Measurements from ENCODE around the gene LYPD5. TPM values are rescaled to one million over a fixed set of nuclear protein-coding genes. Genes with fewer than 3 reads are reported as not detected.

LYPD5 gene
- total RNA-seq, 2 donors from 2014 or later: 5.9 to 6.5 TPM

DNA sequence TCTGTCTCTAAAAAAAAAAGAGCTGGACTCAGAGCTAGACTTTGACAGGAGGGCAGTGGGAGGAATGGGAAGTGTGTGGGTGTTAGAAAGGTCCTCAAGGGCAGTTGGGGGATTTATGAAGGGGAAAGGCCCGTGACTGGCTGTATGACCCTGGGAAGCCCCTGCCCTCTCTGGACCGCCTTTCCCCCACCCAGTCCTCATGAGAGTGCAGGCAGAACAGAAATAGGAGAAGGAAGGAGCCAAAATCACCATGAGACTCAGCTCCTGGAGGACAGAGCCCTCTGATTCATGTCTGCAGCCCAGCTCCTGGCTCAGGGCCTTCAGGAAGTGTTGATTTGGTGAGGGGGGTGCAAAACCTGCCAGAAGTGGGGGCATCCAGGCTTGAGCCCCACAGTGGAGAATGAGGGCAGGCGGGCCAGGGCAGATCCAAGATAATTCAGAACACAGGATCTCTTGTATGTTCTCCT is 38.7 kb downstream of the LYPD5 start:
- ATAC-seq (ENCODE audit: insufficient number of reproducible peaks, low FRiP score, low read depth): no peak
- H3K4me1 ChIP-seq (ENCODE audit: control insufficient read depth in 1 of 2, low read depth in 2 of 2): peaks cover 18 to 28% of the 10 kb centered on the region in 2 donors
- no peaks in the 10 kb centered on the region for H3K36me3 ChIP-seq
- peak overlapping the region in 1 of 2 donors; percentile 44 for H3K27ac ChIP-seq
- H3K27me3 ChIP-seq (replicated peaks; ENCODE audit: insufficient read depth): no peaks in the 10 kb centered on the region
- TF ChIP-seq, protein P1, sequence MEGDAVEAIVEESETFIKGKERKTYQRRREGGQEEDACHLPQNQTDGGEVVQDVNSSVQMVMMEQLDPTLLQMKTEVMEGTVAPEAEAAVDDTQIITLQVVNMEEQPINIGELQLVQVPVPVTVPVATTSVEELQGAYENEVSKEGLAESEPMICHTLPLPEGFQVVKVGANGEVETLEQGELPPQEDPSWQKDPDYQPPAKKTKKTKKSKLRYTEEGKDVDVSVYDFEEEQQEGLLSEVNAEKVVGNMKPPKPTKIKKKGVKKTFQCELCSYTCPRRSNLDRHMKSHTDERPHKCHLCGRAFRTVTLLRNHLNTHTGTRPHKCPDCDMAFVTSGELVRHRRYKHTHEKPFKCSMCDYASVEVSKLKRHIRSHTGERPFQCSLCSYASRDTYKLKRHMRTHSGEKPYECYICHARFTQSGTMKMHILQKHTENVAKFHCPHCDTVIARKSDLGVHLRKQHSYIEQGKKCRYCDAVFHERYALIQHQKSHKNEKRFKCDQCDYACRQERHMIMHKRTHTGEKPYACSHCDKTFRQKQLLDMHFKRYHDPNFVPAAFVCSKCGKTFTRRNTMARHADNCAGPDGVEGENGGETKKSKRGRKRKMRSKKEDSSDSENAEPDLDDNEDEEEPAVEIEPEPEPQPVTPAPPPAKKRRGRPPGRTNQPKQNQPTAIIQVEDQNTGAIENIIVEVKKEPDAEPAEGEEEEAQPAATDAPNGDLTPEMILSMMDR (IDR thresholded peaks at IDR 0.05): no peak
- H3K4me3 ChIP-seq: no peak overlapping the region
- no peaks in the 10 kb centered on the region for H3K9me3 ChIP-seq
- DNase-seq (ENCODE audit: low spot score): no peak

- peaks cover 18 to 28% of the 10 kb centered on the region in 2 donors for H3K4me1 ChIP-seq (ENCODE audit: control insufficient read depth in 1 of 2, low read depth in 2 of 2)
- ATAC-seq (ENCODE audit: insufficient number of reproducible peaks, low FRiP score, low read depth) (no peak), DNase-seq (ENCODE audit: low spot score) (no peak)
- no peaks in the 10 kb centered on the region for H3K9me3 ChIP-seq
- no peak overlapping the region for H3K4me3 ChIP-seq
- no peaks in the 10 kb centered on the region for H3K36me3 ChIP-seq
- no peaks in the 10 kb centered on the region for H3K27me3 ChIP-seq (replicated peaks; ENCODE audit: insufficient read depth)
- peak overlapping the region in 1 of 2 donors; percentile 44 for H3K27ac ChIP-seq
- TF ChIP-seq, protein P1 (IDR thresholded peaks at IDR 0.05): no peak
Observed at GRCh38 chr19:43762814-43763213, 39.4 kb downstream of the LYPD5 start.

DNA sequence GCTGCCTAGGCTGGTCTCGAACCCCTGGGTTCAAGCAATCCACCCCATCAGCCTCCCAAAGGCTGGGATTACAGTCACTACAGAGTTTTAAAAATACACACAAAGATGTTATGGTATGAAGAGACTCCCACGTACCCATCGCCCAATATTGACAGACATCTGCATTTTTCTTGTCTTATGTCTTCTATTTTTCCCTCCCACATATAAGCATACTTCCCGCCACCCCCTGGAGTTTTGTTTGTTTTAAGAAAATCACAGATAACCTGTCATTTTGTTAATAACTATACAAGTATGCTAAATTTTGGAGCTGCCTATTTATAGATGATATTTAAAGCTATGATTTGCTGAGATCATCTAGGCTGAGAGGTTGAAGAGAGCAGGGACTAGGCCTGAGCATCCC is 41.3 kb downstream of the LYPD5 start:
- Histone ChIP-seq H3K4me3 (no peak overlapping the region), H3K27ac (no peak overlapping the region), H3K4me1 (ENCODE audit: control insufficient read depth in 1 of 2, low read depth in 2 of 2) (peaks cover 15 to 28% of the 10 kb centered on the region in 2 donors), H3K36me3 (no peaks in the 10 kb centered on the region), H3K27me3 (replicated peaks; ENCODE audit: insufficient read depth) (no peaks in the 10 kb centered on the region), H3K9me3 (no peaks in the 10 kb centered on the region)
- ATAC-seq (ENCODE audit: insufficient number of reproducible peaks, low FRiP score, low read depth): no peak
- TF ChIP-seq, protein P1 (IDR thresholded peaks at IDR 0.05): no peak
- DNase-seq (ENCODE audit: low spot score): no peak

DNA sequence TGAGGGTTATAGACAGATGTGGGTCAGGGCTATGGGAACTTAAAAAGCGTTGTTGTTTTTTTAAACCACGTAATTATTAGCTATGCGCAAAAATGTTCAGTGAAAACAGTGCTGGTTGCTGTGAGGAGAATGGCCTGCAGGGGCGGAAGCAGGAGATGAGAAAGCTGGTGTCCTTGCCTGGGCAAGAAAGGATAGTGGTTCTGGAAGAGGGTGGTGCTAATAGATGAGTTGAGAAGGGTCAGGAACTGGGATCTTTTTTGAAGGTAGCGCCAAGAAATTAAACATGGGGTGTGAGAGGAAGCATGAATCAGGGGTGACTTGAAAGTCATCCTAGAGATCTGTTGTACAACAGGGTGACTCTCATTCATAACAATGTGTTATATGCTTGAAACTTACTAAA is 42.7 kb downstream of the LYPD5 start:
- H3K4me1 ChIP-seq (ENCODE audit: control insufficient read depth in 1 of 2, low read depth in 2 of 2): peaks cover 6 to 15% of the 10 kb centered on the region in 2 donors
- H3K27ac ChIP-seq: no peak overlapping the region
- no peak overlapping the region for H3K4me3 ChIP-seq
- no peaks in the 10 kb centered on the region for H3K36me3 ChIP-seq
- ATAC-seq (ENCODE audit: insufficient number of reproducible peaks, low FRiP score, low read depth): no peak
- TF ChIP-seq, protein P1 (IDR thresholded peaks at IDR 0.05): no peak
- H3K9me3 ChIP-seq: no peaks in the 10 kb centered on the region
- no peak for DNase-seq (ENCODE audit: low spot score)
- H3K27me3 ChIP-seq (replicated peaks; ENCODE audit: insufficient read depth): no peaks in the 10 kb centered on the region

- DNase-seq (ENCODE audit: low spot score) (no peak), ATAC-seq (ENCODE audit: insufficient number of reproducible peaks, low FRiP score, low read depth) (peak; percentile 50)
- H3K4me3 ChIP-seq: peak overlapping the region; percentile 85
- TF ChIP-seq, protein P1 (IDR thresholded peaks at IDR 0.05): no peak
- H3K36me3 ChIP-seq: peaks cover 2% of the 10 kb centered on the region
- H3K27me3 ChIP-seq (replicated peaks; ENCODE audit: insufficient read depth): no peaks in the 10 kb centered on the region
- H3K9me3 ChIP-seq: no peaks in the 10 kb centered on the region
- H3K4me1 ChIP-seq (ENCODE audit: control insufficient read depth in 1 of 2, low read depth in 2 of 2): peaks cover 6 to 25% of the 10 kb centered on the region in 2 donors
- H3K27ac ChIP-seq: peak overlapping the region; percentile 96 to 99
Observed at GRCh38 chr19:43755256-43755801, 46.9 kb downstream of the LYPD5 start.

All from thoracic aorta (tissue), 2 donors.